ENCODE results near the gene TWSG1. TPM values are rescaled to one million over a fixed set of nuclear protein-coding genes. Genes with fewer than 3 reads are reported as not detected.

The TWSG1 gene
- total and polyA plus RNA-seq, 12 donors: 10.1 to 33.5 (median 23.3) TPM

DNA sequence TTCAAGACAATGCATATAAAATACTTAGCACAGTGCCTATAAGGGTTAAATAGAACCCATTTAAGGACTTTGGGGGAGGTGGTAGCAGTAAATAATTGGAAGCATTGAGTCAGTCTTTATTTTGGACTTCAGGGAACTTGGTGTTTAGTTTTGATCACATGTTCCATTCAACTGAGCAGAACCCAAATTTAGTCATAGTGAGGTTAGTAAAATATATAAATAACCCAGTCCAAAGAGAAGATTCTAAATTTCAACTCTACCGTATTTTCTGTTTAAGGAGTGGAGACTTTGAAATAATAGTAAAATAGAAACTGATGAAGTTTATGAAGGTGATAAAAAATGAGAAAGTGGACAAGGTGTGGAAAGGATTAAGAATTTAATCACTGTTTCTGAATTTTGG lies 19.7 kb downstream of the TWSG1 start:
- Histone ChIP-seq H3K4me3 (no peak overlapping the region), H3K4me1 (replicated peaks in 1 of 2) (peaks cover 0 to 5% of the 10 kb centered on the region in 2 donors), H3K27ac (no peak overlapping the region), H3K36me3 (replicated peaks in 1 of 2) (no peaks in the 10 kb centered on the region), H3K9me3 (replicated peaks in 1 of 3) (no peaks in the 10 kb centered on the region), H3K27me3 (no peaks in the 10 kb centered on the region)
- TF ChIP-seq, protein P1, sequence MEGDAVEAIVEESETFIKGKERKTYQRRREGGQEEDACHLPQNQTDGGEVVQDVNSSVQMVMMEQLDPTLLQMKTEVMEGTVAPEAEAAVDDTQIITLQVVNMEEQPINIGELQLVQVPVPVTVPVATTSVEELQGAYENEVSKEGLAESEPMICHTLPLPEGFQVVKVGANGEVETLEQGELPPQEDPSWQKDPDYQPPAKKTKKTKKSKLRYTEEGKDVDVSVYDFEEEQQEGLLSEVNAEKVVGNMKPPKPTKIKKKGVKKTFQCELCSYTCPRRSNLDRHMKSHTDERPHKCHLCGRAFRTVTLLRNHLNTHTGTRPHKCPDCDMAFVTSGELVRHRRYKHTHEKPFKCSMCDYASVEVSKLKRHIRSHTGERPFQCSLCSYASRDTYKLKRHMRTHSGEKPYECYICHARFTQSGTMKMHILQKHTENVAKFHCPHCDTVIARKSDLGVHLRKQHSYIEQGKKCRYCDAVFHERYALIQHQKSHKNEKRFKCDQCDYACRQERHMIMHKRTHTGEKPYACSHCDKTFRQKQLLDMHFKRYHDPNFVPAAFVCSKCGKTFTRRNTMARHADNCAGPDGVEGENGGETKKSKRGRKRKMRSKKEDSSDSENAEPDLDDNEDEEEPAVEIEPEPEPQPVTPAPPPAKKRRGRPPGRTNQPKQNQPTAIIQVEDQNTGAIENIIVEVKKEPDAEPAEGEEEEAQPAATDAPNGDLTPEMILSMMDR (IDR thresholded peaks at IDR 0.05): no peak
- no peak for TF ChIP-seq POLR2A (IDR thresholded peaks at IDR 0.05)
- no peak for DNase-seq
- intact Hi-C loops (cut with DNase I): no loop called here
- 78 to 81% (median 80%) methylated on average over 1 of the region's 1 CpG for WGBS, 4 donors

DNA sequence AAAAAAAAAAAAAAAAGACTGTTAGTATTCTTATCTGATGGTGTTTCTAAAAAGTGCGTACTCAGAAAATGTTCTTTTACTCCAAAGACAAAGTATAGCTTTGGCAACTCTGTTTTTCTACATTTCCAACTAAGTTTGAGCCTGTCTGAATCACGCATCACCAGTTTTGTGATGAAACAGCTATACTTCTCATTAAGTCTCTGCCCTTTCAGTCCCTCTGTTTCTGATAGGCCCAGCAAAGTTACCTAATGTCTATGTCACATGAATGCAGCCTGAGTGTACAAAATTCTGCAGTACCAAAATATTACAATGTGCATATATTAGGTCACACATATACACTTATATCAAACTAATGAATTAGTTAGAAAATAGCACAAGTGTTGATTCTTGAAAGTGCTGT lies 22.4 kb downstream of the TWSG1 start:
- DNase-seq: no peak
- Histone ChIP-seq H3K27me3 (no peaks in the 10 kb centered on the region), H3K4me3 (no peak overlapping the region), H3K36me3 (replicated peaks in 1 of 2) (no peaks in the 10 kb centered on the region), H3K4me1 (replicated peaks in 1 of 2) (peaks cover 0 to 5% of the 10 kb centered on the region in 2 donors), H3K27ac (no peak overlapping the region), H3K9me3 (replicated peaks in 1 of 3) (no peaks in the 10 kb centered on the region)
- TF ChIP-seq POLR2A (IDR thresholded peaks at IDR 0.05): no peak
- TF ChIP-seq, protein P1 (IDR thresholded peaks at IDR 0.05): no peak
- intact Hi-C loops (cut with DNase I): no loop called here
- WGBS, 4 donors: 91 to 95% (median 94%) methylated on average over 2 of the region's 2 CpGs

DNA sequence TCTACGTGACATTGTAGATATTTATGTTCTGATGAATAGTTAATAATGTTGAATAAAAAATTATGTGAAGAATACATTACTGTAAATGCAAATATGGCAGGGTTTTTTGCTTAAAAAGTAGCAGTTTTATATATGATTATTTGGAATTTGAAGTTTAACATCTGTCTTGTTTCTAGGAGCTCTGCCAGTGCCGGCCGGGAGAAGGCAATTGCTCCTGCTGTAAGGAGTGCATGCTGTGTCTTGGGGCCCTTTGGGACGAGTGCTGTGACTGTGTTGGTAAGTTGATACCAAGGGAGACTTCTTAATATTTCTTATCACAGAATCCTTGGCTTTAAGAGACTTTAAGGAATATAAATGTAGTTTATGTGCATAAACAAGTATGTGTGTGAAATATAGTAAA lies 25.2 kb downstream of the TWSG1 start:
- TF ChIP-seq, protein P1 (IDR thresholded peaks at IDR 0.05): no peak
- TF ChIP-seq POLR2A (IDR thresholded peaks at IDR 0.05): no peak
- intact Hi-C loops (cut with DNase I): no loop called here
- 83 to 93% (median 85%) methylated on average over 4 of the region's 4 CpGs for WGBS, 4 donors
- H3K27me3 ChIP-seq: no peaks in the 10 kb centered on the region
- H3K9me3 ChIP-seq (replicated peaks in 1 of 3): no peaks in the 10 kb centered on the region
- H3K4me1 ChIP-seq (replicated peaks in 1 of 2): no peaks in the 10 kb centered on the region
- H3K27ac ChIP-seq: no peak overlapping the region
- no peak for DNase-seq
- H3K4me3 ChIP-seq: no peak overlapping the region
- no peaks in the 10 kb centered on the region for H3K36me3 ChIP-seq (replicated peaks in 1 of 2)

DNA sequence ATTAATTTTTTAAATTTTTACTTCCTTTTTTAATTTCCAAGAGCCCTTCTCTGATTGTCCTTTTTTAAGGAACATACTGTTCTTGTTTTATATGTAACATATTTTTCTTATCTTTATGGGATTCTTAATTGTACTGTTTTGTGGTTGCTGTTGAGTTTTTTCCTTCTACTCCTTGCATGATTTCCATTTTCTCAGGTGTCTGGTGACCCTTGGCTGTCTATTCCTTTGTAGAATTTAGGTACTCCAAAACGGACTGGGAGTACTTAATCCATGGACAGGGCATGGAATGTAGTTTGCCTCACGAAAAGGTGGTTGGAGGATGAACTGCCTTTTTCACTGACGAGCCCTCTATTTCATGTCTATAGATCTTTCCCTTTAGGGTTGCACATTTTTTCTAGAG lies 26.6 kb downstream of the TWSG1 start:
- WGBS, 4 donors: 81 to 88% (median 86%) methylated on average over 3 of the region's 3 CpGs
- H3K36me3 ChIP-seq (replicated peaks in 1 of 2): no peaks in the 10 kb centered on the region
- H3K4me3 ChIP-seq: no peak overlapping the region
- H3K4me1 ChIP-seq (replicated peaks in 1 of 2): no peaks in the 10 kb centered on the region
- TF ChIP-seq, protein P1 (IDR thresholded peaks at IDR 0.05): no peak
- TF ChIP-seq POLR2A (IDR thresholded peaks at IDR 0.05): no peak
- no peak overlapping the region for H3K27ac ChIP-seq
- H3K27me3 ChIP-seq: no peaks in the 10 kb centered on the region
- no peak for DNase-seq
- no peaks in the 10 kb centered on the region for H3K9me3 ChIP-seq (replicated peaks in 1 of 3)
- intact Hi-C loops (cut with DNase I): no loop called here

Measured in adrenal gland (tissue), 12 donors.